GM12865 (cell line): ENCODE measurements around the gene ABCB4.
A peak's percentile ranks its signal among the peaks of the same experiment; 100 is the strongest.

Experiments used
- DNase-seq: peaks from one replicate; pipeline ENCODE4 v3.0.0; 2010; ENCODE audit warnings: low read depth
- H3K4me3 ChIP-seq: 2 replicates; pipeline ENCODE4 v1.5.1; 2011; ENCODE audit warnings: mild to moderate bottlenecking, low read depth, low read length, control low read depth
- CTCF ChIP-seq: IDR thresholded peaks from 2 replicates; pipeline ENCODE4 v1.5.1; 2011; ENCODE audit warnings: low read length, control low read depth, low read depth, inconsistent platforms; ENCODE audit not compliant: insufficient read depth; ENCODE audit errors: missing control alignments

ABCB4 gene

GRCh38 chr7:87370660-87371180, 104.8 kb downstream of the ABCB4 start:
- no peak for DNase-seq
- no peak overlapping the region for H3K4me3 ChIP-seq
- TF ChIP-seq CTCF, result no peak

GRCh38 chr7:87369216-87369615, 106.3 kb downstream of the ABCB4 start:
- DNase-seq, result peak; percentile 52
- no peak for TF ChIP-seq CTCF
- no peak overlapping the region for H3K4me3 ChIP-seq

- DNase-seq, result no peak
- H3K4me3 ChIP-seq, result no peak overlapping the region
- no peak for TF ChIP-seq CTCF
Measured at GRCh38 chr7:87364246-87364645, 111.2 kb downstream of the ABCB4 start.

GRCh38 chr7:87363342-87363741, 112.1 kb downstream of the ABCB4 start:
- no peak overlapping the region for H3K4me3 ChIP-seq
- no peak for TF ChIP-seq CTCF
- no peak for DNase-seq

- DNase-seq, result no peak
- TF ChIP-seq CTCF, result no peak
- no peak overlapping the region for H3K4me3 ChIP-seq
Measured at GRCh38 chr7:87361320-87361719, 114.2 kb downstream of the ABCB4 start.

GRCh38 chr7:87359366-87359765, 116.1 kb downstream of the ABCB4 start:
- no peak overlapping the region for H3K4me3 ChIP-seq
- DNase-seq, result no peak
- TF ChIP-seq CTCF, result no peak

- no peak overlapping the region for H3K4me3 ChIP-seq
- no peak for DNase-seq
- TF ChIP-seq CTCF, result no peak
Measured at GRCh38 chr7:87356448-87356847, 119.0 kb downstream of the ABCB4 start.
